Naive B cell (primary cell): ENCODE data around the gene FAM90A26. TPM values are rescaled to one million over a fixed set of nuclear protein-coding genes. Genes with fewer than 3 reads are reported as not detected.
"Not testable (repeated sequence)": the region's sequence is repeated elsewhere in the genome, so short reads cannot be mapped to it uniquely, and the experiment has no call there.

Source experiments
- ATAC-seq, 2 donors: fragments of 150-1000 bp; cut with Tn5 transposase; 2 replicates each; pipeline ENCODE4 v1.10.0; 2021; ENCODE audit warnings: low read depth in 2 of 2, mild to moderate bottlenecking in 2 of 2, moderate library complexity in 2 of 2
- DNase-seq: peaks from one replicate; pipeline ENCODE4 v3.0.0; 2022
- H3K27ac Mint-ChIP-seq, 6 donors: one replicate each; pipeline ENCODE4 v1.8.0; 2020 to 2022; ENCODE audit warnings: mild to moderate bottlenecking in 6 of 6, mixed read lengths in 6 of 6, moderate library complexity in 5 of 6, inconsistent platforms in 2 of 6
- H3K27me3 Mint-ChIP-seq, 3 donors: one replicate each; pipeline ENCODE4 v1.8.0; 2021 to 2022; ENCODE audit warnings: mixed read lengths in 3 of 3, mild to moderate bottlenecking in 1 of 3
- H3K36me3 Mint-ChIP-seq, 2 donors: one replicate each; pipeline ENCODE4 v1.8.0; 2020 to 2022; ENCODE audit warnings: mixed read lengths in 2 of 2, inconsistent platforms in 1 of 2, mild to moderate bottlenecking in 1 of 2
- H3K4me1 Mint-ChIP-seq, 3 donors: one replicate each; pipeline ENCODE4 v1.8.0; 2020 to 2022; ENCODE audit warnings: mixed read lengths in 3 of 3, inconsistent platforms in 1 of 3, mild to moderate bottlenecking in 1 of 3, moderate library complexity in 1 of 3
- H3K4me3 Mint-ChIP-seq, 8 donors: one replicate each; pipeline ENCODE4 v1.8.0; 2020 to 2022; ENCODE audit warnings: mild to moderate bottlenecking in 8 of 8, mixed read lengths in 8 of 8, moderate library complexity in 8 of 8, inconsistent platforms in 2 of 8
- H3K9me3 Mint-ChIP-seq, 7 donors: one replicate each; pipeline ENCODE4 v1.8.0; 2020 to 2022; ENCODE audit warnings: mixed read lengths in 7 of 7, mild to moderate bottlenecking in 5 of 7, inconsistent platforms in 2 of 7, moderate library complexity in 1 of 7
- polyA plus RNA-seq, 6 donors: library from polyadenylated mRNA; unstranded; fragments of 300-500 nt; fragmentation: Illumina TruSeq; gene quantifications; one replicate each; pipeline ENCODE4 v1.2.3, GENCODE V29; 2021; ENCODE audit warnings: low read depth in 6 of 6

The FAM90A26 gene
- polyA plus RNA-seq, 6 donors from 2014 or later = not detected

GRCh38 chr4:9148611-9149409, 21.4 kb upstream of the FAM90A26 start:
- not testable (repeated sequence) for DNase-seq, H3K4me3 Mint-ChIP-seq

GRCh38 chr4:9151809-9152179, 18.4 kb upstream of the FAM90A26 start:
- ATAC-seq, H3K9me3 Mint-ChIP-seq, H3K27me3 Mint-ChIP-seq, H3K36me3 Mint-ChIP-seq, H3K4me1 Mint-ChIP-seq, DNase-seq: not testable (repeated sequence)
- peak overlapping the region in 5 of 6 donors; percentile 54 to 100 (median 98) for H3K27ac Mint-ChIP-seq
- H3K4me3 Mint-ChIP-seq = peak overlapping the region; percentile 88 to 100 (median 99)

More at GRCh38 chr4:9148611-9149409, 21.4 kb upstream of the FAM90A26 start:
- not testable (repeated sequence) for H3K9me3 Mint-ChIP-seq, H3K27me3 Mint-ChIP-seq, H3K36me3 Mint-ChIP-seq, H3K4me1 Mint-ChIP-seq, ATAC-seq, H3K27ac Mint-ChIP-seq

GRCh38 chr4:9152180-9153007, 17.8 kb upstream of the FAM90A26 start:
- not testable (repeated sequence) for H3K27me3 Mint-ChIP-seq, H3K36me3 Mint-ChIP-seq, H3K4me1 Mint-ChIP-seq, H3K9me3 Mint-ChIP-seq
- peak overlapping the region; percentile 88 to 100 (median 99) for H3K4me3 Mint-ChIP-seq
- H3K27ac Mint-ChIP-seq = peak overlapping the region; percentile 98 to 100 (median 100)
- ATAC-seq (peak; percentile 75 to 76), DNase-seq (peak; percentile 96)

GRCh38 chr4:9153008-9153570, 17.1 kb upstream of the FAM90A26 start:
- not testable (repeated sequence) for H3K27me3 Mint-ChIP-seq, H3K36me3 Mint-ChIP-seq, H3K9me3 Mint-ChIP-seq, H3K4me1 Mint-ChIP-seq
- ATAC-seq = peak; percentile 92 to 94
- peak overlapping the region; percentile 98 to 100 (median 100) for H3K27ac Mint-ChIP-seq
- peak overlapping the region; percentile 88 to 100 (median 99) for H3K4me3 Mint-ChIP-seq
- DNase-seq = peak; percentile 97

- not testable (repeated sequence) for H3K27me3 Mint-ChIP-seq, ATAC-seq, H3K9me3 Mint-ChIP-seq, H3K4me1 Mint-ChIP-seq, H3K36me3 Mint-ChIP-seq
- peak; percentile 17 for DNase-seq
- Mint-ChIP-seq H3K4me3 (peak overlapping the region; percentile 86 to 99 (median 98)), H3K27ac (peak overlapping the region; percentile 66 to 100 (median 84))
Measured at GRCh38 chr4:9153571-9154157, 16.5 kb upstream of the FAM90A26 start.

- Mint-ChIP-seq H3K4me3 (peak overlapping the region in 4 of 8 donors; percentile 12 to 98 (median 35)), H3K27ac (peak overlapping the region in 2 of 6 donors; percentile 32 to 34)
- H3K4me1 Mint-ChIP-seq, H3K36me3 Mint-ChIP-seq, DNase-seq, H3K9me3 Mint-ChIP-seq, ATAC-seq, H3K27me3 Mint-ChIP-seq: not testable (repeated sequence)
Measured at GRCh38 chr4:9155101-9155886, 14.9 kb upstream of the FAM90A26 start.

- not testable (repeated sequence) for H3K9me3 Mint-ChIP-seq, DNase-seq, H3K4me1 Mint-ChIP-seq, H3K4me3 Mint-ChIP-seq, H3K27ac Mint-ChIP-seq, ATAC-seq, H3K27me3 Mint-ChIP-seq, H3K36me3 Mint-ChIP-seq
Measured at GRCh38 chr4:9158392-9158791, 11.8 kb upstream of the FAM90A26 start.

GRCh38 chr4:9160046-9160445, 10.2 kb upstream of the FAM90A26 start:
- not testable (repeated sequence) for H3K27ac Mint-ChIP-seq, H3K9me3 Mint-ChIP-seq, H3K27me3 Mint-ChIP-seq, H3K36me3 Mint-ChIP-seq, ATAC-seq, DNase-seq, H3K4me3 Mint-ChIP-seq, H3K4me1 Mint-ChIP-seq

GRCh38 chr4:9165990-9166389, 4.2 kb upstream of the FAM90A26 start:
- not testable (repeated sequence) for H3K27me3 Mint-ChIP-seq, ATAC-seq, H3K4me3 Mint-ChIP-seq, H3K9me3 Mint-ChIP-seq, H3K4me1 Mint-ChIP-seq, H3K27ac Mint-ChIP-seq, H3K36me3 Mint-ChIP-seq, DNase-seq

GRCh38 chr4:9210357-9210756, 40.1 kb downstream of the FAM90A26 start, which contains the start of gene USP17L10:
USP17L10 (plus strand) TSS chr4:9210657; CDS start chr4:9210657, 0 bp downstream.
- H3K36me3 Mint-ChIP-seq, DNase-seq, H3K27ac Mint-ChIP-seq, H3K4me1 Mint-ChIP-seq, H3K4me3 Mint-ChIP-seq, H3K27me3 Mint-ChIP-seq, ATAC-seq, H3K9me3 Mint-ChIP-seq: not testable (repeated sequence)

- not testable (repeated sequence) for ATAC-seq, H3K4me3 Mint-ChIP-seq, H3K27ac Mint-ChIP-seq, H3K9me3 Mint-ChIP-seq, H3K4me1 Mint-ChIP-seq, H3K27me3 Mint-ChIP-seq, DNase-seq, H3K36me3 Mint-ChIP-seq
Measured at GRCh38 chr4:9214701-9215100, 44.5 kb downstream of the FAM90A26 start.

- not testable (repeated sequence) for DNase-seq, H3K27me3 Mint-ChIP-seq, H3K27ac Mint-ChIP-seq
Measured at GRCh38 chr4:9215105-9215504, 44.9 kb downstream of the FAM90A26 start, which contains the start of gene USP17L11. USP17L11 (plus strand) TSS chr4:9215405; CDS start chr4:9215405, 0 bp downstream.

GRCh38 chr4:9219852-9220251, 49.6 kb downstream of the FAM90A26 start, which contains the start of gene USP17L12:
USP17L12 (plus strand) TSS chr4:9220152; CDS start chr4:9220152, 0 bp downstream.
- not testable (repeated sequence) for H3K27me3 Mint-ChIP-seq, H3K4me3 Mint-ChIP-seq, H3K36me3 Mint-ChIP-seq, H3K27ac Mint-ChIP-seq, H3K9me3 Mint-ChIP-seq, H3K4me1 Mint-ChIP-seq, ATAC-seq, DNase-seq

More at GRCh38 chr4:9215105-9215504, 44.9 kb downstream of the FAM90A26 start, which contains the start of gene USP17L11:
- not testable (repeated sequence) for H3K4me1 Mint-ChIP-seq, H3K36me3 Mint-ChIP-seq, H3K4me3 Mint-ChIP-seq, H3K9me3 Mint-ChIP-seq, ATAC-seq
